Activated CD8-positive, alpha-beta memory T cell treated with anti-CD3 and anti-CD28 coated beads, Interleukin-2, amount 50 U/mL, for 4 hours (primary cell): ENCODE measurements around the gene ANKRD11.
"Not testable (repeated sequence)": the region's sequence is repeated elsewhere in the genome, so short reads cannot be mapped to it uniquely, and the experiment has no call there.

Source experiments
- DNase-seq: peaks from one replicate; pipeline ENCODE4 v3.0.0-alpha.2; 2020

Gene ANKRD11

DNA sequence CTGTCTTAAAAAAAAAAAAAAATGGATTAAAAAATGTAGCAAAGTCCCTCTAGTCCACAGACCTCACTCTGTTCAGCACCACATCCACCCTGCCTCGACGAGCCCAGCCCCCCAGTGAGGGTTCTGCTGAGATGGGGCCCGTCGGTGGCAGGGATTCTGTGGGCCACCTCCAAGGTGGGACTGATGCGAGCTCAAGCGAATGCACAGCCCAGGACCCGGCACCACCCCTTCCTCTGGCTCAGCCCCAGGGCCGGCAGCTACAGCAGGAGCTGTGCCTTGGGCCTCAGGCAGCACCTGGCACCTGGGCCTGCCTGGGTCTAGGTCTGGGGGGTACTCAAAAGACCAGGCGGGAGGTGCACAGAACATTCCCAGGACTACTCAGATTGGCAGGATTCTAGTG is 213.3 kb downstream of the ANKRD11 start:
- DNase-seq = no peak

DNA sequence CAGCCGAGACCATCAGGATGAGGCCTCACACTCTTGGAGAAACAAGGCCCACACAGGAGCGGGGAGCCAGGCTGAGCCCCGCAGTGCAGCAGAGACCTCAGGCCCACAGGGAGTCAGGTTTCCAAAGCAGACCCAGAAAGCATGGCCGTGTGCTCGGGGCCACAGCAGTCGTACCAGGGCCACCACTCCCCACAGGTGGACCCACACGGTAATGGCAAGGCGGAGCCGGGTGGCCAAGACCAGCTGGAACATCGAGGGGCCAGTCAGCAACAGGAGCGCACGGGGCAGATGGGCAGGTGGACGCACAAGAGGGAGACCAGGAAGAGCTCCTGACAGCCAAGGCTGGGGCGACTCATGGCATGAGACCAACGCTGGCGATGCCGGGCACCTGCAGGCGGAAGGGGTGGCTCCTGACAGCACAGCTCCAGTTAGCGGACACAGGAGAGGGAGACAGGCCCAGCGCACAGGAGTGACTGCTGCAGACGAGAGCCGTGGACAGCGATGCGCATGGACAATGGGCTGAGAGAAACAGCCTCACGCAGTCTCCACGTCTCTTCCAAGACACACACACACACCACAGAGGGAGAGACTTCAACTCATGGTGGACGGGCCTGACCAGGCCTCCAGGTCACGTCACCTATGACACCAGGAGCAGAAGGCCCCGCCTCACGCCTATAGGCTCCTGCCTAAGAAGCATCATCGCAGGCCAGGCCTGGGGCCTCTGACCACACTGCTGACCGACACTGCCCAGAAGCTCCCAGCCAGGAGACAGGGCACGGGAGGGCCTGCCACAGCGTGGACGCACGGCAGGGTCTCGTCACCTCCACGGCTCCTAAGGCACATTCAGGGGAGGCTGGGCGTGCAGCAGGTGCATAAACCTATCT is 214.3 kb downstream of the ANKRD11 start:
- no peak for DNase-seq

DNA sequence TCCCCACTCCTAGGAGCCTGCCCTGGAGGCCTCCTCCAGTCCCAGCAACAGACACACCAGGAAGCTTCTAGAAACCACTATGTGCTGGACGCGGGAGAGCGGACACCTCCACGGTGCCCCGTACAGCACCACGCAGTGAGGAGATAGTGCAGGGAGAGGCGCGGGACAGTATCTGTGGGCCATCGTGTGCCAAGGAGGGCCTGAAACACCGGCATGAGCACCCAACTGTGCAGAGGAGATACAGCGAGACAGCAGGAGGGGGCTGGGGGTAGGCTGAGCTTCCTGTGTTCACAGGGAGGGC is 215.1 kb downstream of the ANKRD11 start:
- no peak for DNase-seq

DNA sequence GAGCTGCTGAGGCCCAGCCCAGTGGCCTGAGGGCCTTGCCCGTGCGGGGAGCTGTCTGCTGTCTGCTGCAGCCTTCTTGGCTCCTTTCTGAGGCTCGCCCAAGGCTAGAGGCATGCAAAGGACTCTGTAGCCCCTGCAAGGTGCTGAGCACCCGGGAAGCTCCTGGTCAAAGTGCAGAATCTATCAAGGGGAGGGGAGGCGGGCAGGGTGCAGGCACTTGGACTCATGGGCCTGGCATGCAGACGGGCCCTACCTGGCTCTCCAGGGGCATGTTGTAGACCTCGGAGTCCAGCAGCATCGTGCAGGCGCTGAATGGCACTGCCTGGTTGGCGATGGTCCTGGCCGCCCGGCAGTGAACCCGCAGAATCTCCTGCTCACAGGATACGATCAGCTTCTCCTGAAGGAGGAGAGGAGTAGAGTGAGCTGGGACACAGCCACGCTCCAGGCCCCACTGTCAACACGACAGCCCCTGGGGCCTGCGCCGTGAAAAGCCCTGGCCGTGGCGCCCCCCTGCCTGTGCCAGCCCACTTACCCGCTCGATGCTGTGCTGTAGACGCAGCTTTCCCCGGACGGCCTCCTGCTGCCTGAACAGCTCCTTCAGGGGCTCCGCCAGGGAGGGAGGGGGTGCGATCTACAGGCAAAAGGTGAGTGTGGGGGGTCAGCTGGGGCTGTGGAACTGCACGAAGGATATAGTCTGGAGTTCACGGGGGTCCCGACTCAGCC is 215.6 kb downstream of the ANKRD11 start:
- no peak for DNase-seq

DNA sequence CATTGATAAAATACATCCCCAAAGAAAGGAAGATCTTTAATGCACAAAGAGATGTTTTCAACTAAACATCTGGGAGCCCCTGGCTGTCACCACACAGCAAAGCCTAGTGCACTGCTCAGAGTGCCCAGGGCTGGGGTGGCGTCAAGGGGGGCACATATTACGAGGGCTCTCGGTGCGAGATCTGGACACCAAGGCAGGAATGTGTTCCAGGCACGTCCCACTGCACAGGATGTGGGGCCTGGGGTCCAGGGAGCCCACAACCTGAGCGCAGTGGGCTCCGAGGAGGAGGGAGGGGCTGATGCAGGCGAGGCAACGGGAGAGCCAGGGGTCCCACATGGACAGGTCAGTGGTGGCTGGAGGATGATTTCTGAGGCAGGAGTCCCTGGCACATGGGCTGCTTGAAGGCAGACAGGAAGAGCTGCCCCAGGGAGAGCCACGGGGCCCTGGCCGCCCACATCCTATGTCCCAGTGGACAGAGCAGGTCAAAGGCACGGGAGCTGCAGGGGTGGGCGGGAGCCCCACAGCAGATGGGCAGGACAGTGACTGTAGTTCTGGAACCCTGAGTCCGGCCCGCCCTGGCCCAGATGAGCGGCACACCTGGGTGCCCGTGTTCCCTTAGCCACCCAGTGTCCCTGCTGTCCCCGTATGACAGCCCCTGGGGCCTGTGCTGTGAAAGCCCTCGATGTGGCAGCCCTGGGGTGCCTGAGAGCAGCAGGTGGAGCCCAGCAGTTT is 216.5 kb downstream of the ANKRD11 start:
- peak; percentile 14 for DNase-seq

DNA sequence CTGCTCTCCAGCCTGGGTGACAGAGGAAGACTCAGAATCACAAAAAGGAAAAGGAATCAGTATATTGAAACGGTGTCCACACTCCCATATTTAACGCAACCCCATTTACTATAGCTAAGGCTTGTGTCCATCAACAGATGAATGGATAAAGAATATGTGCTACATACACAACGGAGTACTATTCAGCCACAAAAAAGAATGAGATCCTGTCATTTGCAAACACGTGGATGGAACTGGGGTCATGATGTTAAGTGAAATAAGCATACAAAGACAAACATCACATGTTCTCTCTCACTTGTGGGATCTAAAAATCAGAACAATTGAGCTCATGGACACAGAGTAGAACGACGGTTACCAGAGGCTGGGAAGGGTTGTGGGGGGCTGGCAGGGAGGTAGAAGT is 217.7 kb downstream of the ANKRD11 start:
- no peak for DNase-seq

DNA sequence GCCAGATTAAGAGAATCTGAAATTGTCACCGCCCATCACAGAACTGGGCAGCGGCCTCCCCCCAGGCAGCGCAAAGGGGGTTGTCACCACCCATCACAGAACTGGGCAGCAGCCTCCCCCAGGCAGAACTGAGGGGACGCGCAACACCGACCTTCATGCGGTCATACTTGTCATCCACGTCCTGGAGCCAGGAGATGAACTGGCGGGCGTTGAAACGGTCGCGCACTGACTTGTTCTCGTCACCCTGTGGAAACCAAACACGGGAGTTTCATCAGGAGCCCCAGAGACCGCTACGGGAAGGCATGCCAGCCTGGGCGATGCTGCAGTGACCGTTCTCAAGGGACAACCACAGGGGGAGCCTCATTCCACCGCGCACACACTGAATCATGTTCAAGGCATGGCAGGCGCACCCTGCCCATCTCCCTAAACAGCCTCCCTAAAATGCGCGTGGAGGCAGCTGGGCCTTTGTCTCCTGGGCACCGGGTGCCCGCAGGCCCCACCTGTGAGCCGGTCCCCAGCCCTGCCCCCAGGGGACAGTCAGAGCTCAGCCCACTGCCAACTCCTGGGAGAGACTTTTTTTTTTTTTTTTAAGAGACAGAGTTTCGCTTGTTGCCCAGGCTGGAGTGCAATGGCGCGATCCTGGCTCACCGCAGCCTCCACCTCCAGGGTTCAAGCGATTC is 219.6 kb downstream of the ANKRD11 start:
- DNase-seq = no peak

DNA sequence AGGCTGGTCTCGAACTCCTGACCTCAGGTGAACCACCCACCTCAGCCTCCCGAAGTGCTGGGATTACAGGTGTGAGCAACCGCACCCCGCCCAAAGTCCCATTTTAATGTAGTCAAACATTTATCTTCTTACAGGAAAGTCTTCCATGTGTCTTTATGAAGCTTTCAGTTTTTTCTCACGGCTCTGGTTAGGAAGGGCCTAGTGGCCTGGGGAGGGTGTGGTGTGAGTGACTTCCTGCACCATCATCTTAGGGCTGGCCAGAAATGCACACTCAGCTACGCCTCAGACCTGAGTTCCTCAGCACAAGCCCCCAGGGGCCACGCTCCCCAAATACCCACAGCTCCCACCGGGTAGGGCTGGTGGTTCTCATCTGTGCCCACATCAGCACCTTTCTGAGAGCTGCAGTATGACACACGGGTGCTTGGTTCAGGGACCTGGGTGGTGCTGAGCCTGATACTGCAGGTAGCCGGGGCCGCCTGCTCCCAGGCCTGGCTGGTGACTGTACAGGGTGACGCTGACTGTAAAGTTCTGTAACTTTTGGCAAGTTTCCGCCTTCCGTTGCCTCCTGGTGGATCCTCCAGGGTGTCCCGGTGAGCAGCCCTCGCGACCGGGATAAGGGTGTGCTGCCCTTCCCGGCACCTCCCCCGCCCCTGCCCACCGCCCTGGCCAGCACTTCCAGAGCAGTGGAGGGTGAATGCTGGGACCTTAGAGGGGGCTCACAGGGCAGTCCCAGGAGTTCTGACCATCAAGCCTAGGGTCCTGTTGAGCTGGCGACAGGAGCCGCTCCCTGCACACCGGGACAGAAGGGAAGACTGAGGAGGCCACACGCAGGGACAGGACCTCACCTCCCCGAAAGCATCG is 220.3 kb downstream of the ANKRD11 start:
- no peak for DNase-seq

DNA sequence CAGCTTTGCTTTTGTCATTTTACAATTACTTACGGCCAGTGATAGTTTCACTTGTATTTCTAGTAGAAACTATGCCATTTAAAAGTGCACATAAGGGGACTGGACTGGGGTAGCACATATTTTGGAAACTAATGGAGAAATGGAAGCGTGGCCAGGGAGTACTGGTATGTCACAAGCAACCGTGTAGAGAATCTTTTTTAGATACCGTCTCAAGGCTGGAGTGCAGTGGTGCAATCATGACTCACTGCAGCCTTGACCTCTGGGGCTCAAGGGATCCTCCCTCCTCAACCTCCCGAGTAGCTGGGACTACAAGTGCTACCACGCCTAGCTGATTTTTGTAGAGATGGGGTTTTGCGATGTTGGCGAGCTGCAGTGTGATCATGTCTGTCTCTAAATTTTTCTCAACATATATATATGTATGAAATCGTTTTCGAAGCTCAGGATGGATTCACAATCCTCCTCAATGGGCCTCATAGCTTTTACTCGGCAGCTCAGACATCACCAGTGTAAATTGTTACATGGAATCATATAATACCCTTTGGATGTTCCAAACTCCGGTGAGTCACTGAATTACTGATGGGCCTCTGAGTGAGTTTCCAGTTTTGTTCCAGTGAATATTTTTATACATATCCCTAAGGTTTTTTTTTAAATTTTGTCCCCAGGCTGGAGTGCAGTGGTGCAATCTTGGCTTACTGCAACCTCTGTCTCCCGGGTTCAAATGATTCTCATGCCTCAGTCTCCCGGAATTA is 221.2 kb downstream of the ANKRD11 start:
- no peak for DNase-seq

DNA sequence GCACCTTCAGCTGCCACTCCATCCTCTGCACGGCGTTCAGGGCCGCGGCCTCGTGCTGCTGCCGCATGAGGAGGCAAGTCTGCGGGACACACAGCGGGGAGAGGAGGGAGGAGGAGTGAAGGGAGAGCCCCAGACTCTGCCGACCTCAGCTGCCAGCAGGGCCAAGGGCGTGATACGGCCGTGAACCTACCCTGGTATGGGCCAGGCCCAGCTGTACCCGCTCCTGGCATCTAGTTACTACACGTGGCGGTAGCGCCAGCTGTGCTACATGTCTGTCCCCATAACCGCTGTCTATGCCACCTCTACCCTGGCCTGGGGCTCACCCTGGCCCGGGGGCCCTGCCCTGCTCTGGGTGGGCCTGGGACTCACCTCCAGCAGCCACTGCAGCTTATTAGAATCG is 221.8 kb downstream of the ANKRD11 start:
- no peak for DNase-seq

DNA sequence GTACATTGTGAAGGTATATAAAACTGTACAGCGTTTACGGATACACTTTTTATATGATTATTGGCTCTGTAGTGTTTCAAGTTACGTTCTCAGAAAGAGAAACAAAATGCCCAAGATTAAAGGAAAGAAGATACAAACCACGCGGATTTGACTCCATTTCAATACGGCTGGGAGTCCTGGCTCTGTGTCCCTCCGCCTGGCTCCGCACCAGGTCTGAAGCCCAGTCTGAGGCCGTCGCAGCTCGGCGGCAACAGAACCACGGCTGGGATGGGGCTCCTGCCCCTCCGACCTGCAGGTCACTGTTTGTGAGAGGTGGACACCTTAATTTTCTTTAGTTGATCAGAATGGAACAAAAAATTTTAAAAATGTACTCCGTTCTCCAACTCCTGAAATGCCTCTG is 222.6 kb downstream of the ANKRD11 start:
- not testable (repeated sequence) for DNase-seq

DNA sequence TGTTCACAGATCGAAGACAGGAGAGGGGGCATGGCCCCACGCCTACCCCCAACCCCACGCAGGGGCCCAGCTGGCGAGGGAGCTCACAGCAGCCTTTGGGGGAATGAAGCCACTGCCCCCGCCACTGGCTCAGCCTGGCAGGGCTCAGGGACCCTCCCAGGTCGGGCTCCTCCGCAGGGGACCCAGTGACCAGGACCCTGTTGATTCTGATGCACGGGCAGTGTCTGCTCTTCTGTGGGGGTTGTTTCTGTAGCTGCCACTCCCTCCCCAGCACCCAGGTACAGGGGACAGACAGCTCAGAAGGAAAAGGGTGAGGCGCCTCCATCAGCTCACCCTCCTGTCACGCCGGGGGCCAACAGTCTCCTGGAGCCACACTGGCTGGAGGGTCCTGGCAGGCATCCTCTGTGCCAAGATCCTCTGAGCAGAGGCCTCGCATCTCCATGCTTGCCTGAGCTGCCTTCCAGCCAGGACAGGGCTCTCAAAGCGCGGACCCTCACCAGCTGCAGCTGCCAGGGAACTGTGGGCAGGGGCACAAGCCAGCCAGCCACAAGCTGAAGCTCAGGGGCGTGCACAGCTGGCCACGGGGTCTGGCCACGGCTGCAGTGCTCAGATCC is 223.7 kb downstream of the ANKRD11 start:
- no peak for DNase-seq

DNA sequence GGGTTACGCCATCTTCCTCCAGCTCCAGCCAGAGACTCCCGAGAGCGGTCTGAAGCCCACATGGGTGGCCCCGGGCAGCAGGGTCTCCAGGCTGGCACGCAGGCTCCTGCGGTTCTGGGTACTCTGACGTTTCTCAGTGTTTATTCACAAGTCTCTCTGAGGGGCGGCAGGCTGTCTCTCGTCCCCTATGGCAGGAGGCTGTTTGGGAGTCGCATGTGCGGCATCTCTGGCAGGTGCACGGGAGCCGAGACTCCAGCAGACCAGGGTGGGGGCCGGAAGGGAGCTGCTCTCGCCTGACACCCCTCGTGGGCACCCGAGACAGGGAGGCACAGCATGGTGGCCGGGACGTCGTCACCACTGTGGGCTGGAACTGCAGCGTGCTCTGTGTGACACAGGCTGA is 224.7 kb downstream of the ANKRD11 start:
- DNase-seq = no peak

DNA sequence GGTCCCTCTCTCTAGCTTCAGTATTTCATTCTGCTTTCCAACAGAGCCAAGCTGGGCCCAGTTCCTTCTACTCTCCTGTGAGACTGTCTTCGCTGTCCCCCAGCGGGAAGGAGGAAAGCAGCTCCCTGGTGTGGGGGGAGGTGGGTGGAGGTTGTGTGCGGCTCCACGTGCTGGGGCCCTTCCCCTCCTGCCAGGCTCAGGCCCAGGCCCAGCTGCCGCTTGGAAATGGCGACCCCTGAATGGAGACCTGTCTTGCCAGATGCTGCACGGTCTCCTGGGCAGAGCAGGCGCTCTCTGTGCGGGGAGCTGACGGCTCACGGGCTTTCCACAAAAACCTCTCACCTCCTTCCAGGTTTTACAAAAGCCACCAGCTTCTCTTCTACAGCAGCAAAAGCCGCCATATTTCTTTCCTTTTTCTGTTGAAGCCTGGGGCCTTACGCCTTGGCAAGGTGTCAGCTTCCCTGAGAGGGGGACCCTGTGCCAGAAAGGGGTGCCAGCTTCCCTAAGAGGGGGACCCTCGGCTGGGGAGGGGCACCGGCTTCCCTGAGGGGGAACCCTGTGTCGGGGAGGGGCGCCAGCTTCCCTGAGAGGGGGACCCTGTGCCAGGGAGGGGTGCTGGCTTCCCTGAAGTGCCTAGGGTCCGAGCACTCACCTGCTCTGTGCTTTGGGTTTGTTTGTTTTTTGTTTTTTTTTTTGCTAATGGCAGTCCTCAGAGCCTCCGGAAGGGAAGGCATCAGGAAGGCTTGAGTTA is 225.4 kb downstream of the ANKRD11 start:
- no peak for DNase-seq

DNA sequence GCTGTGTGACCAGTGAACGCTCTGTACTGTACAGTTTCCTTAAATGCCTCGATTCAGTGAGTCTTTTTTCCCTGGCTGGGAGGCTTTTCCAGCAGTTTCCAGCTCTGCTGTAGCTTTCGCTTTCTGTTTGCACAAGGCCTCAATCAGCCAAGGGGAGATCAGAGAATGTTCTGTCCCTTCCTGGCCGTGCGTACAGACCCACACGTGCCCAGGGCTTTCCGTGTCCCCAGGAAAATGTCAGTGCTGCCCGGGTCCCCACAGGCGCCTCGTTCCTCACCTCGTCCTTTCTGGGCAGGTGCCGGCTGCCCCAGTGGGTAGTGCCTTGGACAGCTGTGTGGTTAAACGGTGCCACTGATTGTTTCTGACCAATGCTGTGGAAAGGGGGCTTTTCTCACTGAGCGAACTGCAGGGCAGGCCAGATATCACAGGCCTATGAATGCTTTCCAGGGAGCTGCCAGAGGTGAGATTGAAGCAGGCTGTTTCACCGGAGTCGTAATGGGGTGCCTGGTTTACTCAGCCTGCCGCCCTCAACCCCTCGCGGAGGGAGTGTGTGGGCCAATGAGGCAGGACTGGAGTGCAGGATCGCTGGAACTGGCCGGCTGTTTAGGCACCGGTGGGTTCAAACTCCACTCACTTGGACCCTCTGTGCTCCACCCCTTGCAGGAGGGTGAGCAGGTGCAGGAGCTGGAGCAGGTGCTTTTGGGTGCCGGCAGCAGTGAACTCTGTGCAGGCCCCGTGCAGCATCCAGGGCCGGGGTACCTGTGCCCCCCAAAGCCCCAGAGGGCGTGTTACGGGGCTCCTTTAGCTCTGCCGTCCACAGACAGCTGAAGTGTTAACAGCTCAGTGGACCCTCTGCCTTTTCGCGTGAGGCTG is 228.4 kb downstream of the ANKRD11 start:
- DNase-seq = no peak

DNA sequence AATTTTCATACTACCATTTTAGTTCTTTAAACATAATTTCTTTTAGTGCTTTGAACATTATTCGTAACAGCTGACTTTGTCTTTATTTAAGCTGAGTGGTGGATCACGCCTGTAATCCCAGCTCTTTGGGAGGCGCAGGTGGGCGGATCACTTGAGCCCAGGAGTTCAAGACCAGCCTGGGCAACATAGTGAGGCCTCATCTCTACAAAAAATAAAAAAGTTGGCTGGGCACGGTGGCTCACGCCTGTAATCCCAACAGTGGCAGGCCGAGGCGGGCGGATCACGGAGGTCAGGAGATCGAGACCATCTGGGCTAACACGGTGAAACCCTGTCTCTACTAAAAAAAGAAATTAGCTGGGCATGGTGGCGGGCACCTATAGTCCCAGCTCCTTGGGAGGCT is 230.5 kb downstream of the ANKRD11 start:
- DNase-seq = not testable (repeated sequence)

DNA sequence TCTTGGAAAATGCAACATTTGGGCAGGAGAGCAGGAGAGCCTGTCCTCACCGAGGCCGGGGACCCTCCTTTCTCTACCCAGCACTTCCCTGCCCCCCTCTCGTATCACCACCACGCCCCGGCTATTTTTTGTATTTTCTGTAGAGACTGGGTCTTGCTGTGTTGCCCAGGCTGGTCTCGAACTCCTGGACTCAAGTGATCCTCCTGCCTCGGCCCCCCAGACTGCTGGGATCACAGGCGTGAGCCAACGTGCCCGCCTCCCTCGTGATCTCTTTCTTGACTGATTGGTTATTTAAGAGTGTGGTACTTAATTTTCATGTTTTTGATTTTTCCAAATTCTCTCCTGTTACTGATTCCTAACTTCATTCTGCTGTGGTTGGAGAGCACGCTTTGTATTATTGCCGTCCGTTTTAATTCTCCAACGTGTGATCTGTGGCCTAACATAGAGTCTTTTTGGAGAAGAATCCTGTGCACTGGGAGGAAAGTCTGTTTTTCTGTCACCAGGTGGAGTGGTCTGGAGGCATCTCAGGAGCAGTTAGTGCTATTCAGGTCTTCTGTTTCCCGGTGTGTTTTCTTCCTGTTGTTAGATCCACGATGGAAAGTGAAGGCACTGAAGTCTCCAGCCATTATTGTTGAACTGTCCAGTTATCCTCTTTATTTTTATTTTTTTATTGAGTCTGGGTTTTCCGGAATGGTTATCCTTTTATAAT is 232.4 kb downstream of the ANKRD11 start:
- no peak for DNase-seq

DNA sequence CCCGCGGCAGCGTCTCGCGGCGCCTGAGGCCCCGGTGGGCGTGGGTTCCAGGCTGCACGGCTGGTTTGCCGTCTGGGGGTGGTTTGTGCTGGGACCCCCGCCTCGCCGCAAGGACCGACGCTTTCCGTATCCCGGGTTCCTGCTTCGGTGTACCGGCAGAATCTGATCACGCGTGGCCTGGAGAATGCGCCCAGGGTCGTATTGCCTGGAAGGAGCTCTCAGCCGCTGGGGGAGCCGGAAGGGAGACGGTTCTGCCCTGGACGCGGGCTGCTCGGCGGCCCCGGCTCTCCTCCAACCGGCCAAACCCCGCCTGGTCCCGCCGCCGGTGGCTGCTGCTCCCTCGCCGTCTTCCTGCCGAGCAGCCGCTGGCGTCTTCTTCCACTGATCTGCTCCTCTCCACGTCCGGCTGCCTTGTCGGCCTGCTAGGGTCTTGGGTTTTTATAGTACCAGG is 233.1 kb downstream of the ANKRD11 start:
- DNase-seq = no peak
